ENCODE data around the gene EVA1A.

The EVA1A gene

GRCh38 chr2:75549401-75550253, 11.1 kb downstream of the EVA1A start:
- Histone ChIP-seq H3K27ac (ENCODE audit: extremely low read depth, low read depth, low read length) (no peak overlapping the region), H3K9me3 (ENCODE audit: control insufficient read depth, insufficient read depth, low read depth, low read length) (no peaks in the 10 kb centered on the region), H3K4me3 (ENCODE audit: low read depth, low read length) (no peak overlapping the region), H3K4me1 (ENCODE audit: control insufficient read depth, insufficient read depth, low read length) (no peaks in the 10 kb centered on the region), H3K36me3 (ENCODE audit: control insufficient read depth in 2 of 2, insufficient read depth in 1 of 2, low read length in 2 of 2) (no peaks in the 10 kb centered on the region)
- POLR2A ChIA-PET, result no interaction called here
- TF ChIP-seq ZNF791 (tag by site-specific recombination; IDR thresholded peaks at IDR 0.05) (no peak), ZNF549 (tag by site-specific recombination; IDR thresholded peaks at IDR 0.05) (no peak), CTCF (tag by site-specific recombination; IDR thresholded peaks at IDR 0.05) (no peak), ZNF2 (tag by site-specific recombination; IDR thresholded peaks at IDR 0.05) (no peak), SCRT1 (tag by site-specific recombination; IDR thresholded peaks at IDR 0.05; ENCODE audit: borderline replicate concordance) (no peak), ZNF37A (tag by site-specific recombination; IDR thresholded peaks at IDR 0.05) (no peak), ZNF311 (tag by site-specific recombination; IDR thresholded peaks at IDR 0.05; ENCODE audit: borderline replicate concordance) (no peak), ZNF138 (tag by site-specific recombination; IDR thresholded peaks at IDR 0.05; ENCODE audit: borderline replicate concordance) (no peak), ZFP41 (tag by site-specific recombination; IDR thresholded peaks at IDR 0.05; ENCODE audit: borderline replicate concordance) (no peak), ZNF530 (tag by site-specific recombination; IDR thresholded peaks at IDR 0.05; ENCODE audit: low read depth) (no peak), ZNF274 (IDR thresholded peaks at IDR 0.05; ENCODE audit: low read length) (no peak), ZNF274 (tag by site-specific recombination; IDR thresholded peaks at IDR 0.05; ENCODE audit: borderline replicate concordance) (no peak), ZNF223 (tag by site-specific recombination; IDR thresholded peaks at IDR 0.05) (no peak), MEIS1 (CRISPR knock-in tag; IDR thresholded peaks at IDR 0.05; ENCODE audit: borderline replicate concordance) (no peak), TCF7L2 (IDR thresholded peaks at IDR 0.05; ENCODE audit: borderline replicate concordance, low read depth, low read length) (no peak), ZNF830 (tag by site-specific recombination; IDR thresholded peaks at IDR 0.05; ENCODE audit: low read depth) (no peak), ZNF157 (tag by site-specific recombination; IDR thresholded peaks at IDR 0.05) (no peak), ZNF214 (tag by site-specific recombination; IDR thresholded peaks at IDR 0.05; ENCODE audit: borderline replicate concordance) (no peak)
- CTCF ChIA-PET, result interaction anchor here (0.6 to 1.4 kb wide), 3 partner anchors 11 to 88 kb away, joined by 4 to 8 read pairs (median 7); partner anchors contain the start of gene EVA1A

GRCh38 chr2:75548036-75548573, 12.6 kb downstream of the EVA1A start:
- Histone ChIP-seq H3K9me3 (ENCODE audit: control insufficient read depth, insufficient read depth, low read depth, low read length) (no peaks in the 10 kb centered on the region), H3K4me1 (ENCODE audit: control insufficient read depth, insufficient read depth, low read length) (no peaks in the 10 kb centered on the region), H3K36me3 (ENCODE audit: control insufficient read depth in 2 of 2, insufficient read depth in 1 of 2, low read length in 2 of 2) (no peaks in the 10 kb centered on the region), H3K27ac (ENCODE audit: extremely low read depth, low read depth, low read length) (no peak overlapping the region), H3K4me3 (ENCODE audit: low read depth, low read length) (no peak overlapping the region)
- CTCF ChIA-PET, result interaction anchor here (0.6 to 1.6 kb wide), 4 partner anchors 14 to 83 kb away, joined by 3 to 9 read pairs (median 4); no protein-coding TSS in a partner anchor
- POLR2A ChIA-PET, result interaction anchor here (0.9 kb wide), 1 partner anchor 14 kb away, joined by 3 read pairs; no protein-coding TSS in a partner anchor
- TF ChIP-seq ZNF513 (tag by site-specific recombination; IDR thresholded peaks at IDR 0.05), result no peak
- TF ChIP-seq ZNF398 (tag by site-specific recombination; IDR thresholded peaks at IDR 0.05), result no peak
- no peak for TF ChIP-seq ZNF280D (tag by site-specific recombination; IDR thresholded peaks at IDR 0.05)
- TF ChIP-seq SCRT1 (tag by site-specific recombination; IDR thresholded peaks at IDR 0.05; ENCODE audit: borderline replicate concordance), result peak; percentile 40; the same call in 1 of the 2 replicates
- peak; percentile 84 for TF ChIP-seq SCRT2 (tag by site-specific recombination; IDR thresholded peaks at IDR 0.05)
- no peak for TF ChIP-seq ZNF10 (tag by site-specific recombination; IDR thresholded peaks at IDR 0.05)
- TF ChIP-seq ZNF350 (tag by site-specific recombination; IDR thresholded peaks at IDR 0.05), result 0 out of 2 replicates have a peak, but pooled peaks have one; percentile 33
